HG03354 (cell line): ENCODE results near the gene FAS.

Source experiments
- ATAC-seq: cut with Tn5 transposase; IDR thresholded peaks from one replicate; pipeline ENCODE4 v1.9.1; 2021; ENCODE audit warnings: mild to moderate bottlenecking; ENCODE audit not compliant: unreplicated experiment, poor library complexity, severe bottlenecking

Gene FAS

DNA sequence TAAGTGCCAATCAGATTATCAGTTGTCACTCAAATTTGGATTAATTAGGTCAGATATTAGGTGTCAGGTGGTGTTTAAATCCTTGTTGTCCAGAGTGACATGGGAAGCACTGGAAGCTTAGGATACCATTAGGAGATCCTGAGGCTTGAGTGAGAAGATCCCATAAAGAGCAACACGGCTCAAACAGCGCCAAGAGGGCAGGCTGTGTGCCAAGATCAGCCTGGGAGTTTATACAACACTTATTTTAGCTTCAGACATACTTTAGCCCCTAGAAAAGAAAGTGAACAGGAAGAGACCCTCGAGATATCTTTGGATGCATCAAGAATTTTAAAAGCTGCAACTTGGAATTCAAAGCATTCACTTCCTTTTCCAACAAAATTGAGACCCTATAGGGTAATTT, 23.8 kb upstream of the FAS start:
- no peak for ATAC-seq

DNA sequence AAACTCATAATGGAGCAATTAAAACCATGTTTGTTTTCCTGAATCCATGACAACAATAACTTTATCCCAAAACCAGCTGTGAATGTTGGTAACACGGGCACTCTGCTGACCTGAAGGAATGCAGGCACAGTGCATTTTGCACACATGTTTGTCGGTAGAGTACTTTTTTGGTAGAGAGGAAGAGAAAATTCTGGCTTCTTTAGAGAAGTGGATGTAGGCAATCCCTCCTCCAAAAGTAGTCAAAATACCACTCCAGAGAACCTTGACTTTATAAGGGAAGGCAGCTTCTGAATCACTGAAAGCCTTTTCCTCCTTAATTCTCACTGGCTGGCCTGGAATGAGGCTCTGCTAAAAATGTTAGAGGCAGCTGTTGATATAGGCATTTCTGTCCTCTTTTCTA, 22.2 kb upstream of the FAS start:
- ATAC-seq: no peak

GRCh38 chr10:88971221-88972061, 19.2 kb upstream of the FAS start:
- ATAC-seq: no peak

DNA sequence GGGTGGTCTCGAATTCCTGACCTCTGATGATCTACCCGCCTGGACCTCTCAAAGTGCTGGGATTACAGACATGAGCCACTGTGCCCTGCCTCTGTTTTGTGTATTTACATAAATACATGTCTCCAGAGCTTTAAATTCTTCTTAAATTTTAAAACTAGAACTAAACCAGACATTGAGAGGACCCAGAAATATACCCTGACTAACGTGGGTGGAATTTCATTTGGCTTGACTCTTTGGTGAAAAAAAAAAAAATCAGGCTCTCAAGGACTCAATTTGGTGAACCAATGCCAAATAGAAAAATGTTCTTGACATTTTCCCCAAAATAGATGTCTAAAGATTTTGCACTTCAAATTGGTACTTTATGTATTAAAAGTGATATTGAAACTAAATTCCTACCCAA, 16.6 kb upstream of the FAS start:
- no peak for ATAC-seq

- ATAC-seq: peak; percentile 47
These were observed 15.9 kb upstream of the FAS start for GRCh38 chr10:88974446-88975376.

DNA sequence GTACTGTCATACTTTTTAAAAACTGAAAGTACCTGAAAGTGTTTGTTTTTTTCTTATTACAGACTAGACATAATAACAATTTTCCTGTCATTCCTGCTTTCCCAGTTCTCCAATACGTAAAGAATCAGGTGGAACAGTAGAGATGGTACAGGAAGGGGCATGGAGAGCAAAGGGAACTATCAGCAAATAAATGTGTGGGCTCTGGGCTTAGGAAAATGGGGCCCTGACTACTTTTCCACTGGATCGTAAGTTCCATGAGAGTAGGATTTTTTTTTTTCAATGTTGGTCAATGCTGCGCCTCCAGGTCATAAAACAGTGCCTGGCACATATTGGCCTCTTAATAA, 15.2 kb upstream of the FAS start:
- peak; percentile 8 for ATAC-seq

- no peak for ATAC-seq
These were observed 12.1 kb upstream of the FAS start for GRCh38 chr10:88978463-88978862.

DNA sequence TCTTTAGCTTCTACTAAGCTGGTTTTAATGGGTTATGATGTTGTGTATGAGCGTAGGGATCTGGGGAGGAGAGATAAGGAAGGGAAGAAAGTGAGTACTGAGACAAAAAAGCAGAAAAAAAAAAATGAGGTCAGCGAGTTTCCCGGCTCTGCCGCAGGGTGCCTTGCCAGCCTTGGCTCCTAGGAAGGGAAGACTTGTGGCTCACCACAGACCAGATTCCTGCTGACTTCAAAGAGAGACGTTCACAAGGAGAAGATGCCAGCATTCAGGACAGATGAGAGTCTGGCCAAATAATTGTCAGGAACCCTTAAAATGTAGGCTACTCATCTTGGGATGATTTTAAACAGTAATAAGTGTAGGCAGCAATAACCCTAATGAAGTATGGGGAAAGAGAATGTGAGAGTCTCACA, 11.4 kb upstream of the FAS start:
- no peak for ATAC-seq

DNA sequence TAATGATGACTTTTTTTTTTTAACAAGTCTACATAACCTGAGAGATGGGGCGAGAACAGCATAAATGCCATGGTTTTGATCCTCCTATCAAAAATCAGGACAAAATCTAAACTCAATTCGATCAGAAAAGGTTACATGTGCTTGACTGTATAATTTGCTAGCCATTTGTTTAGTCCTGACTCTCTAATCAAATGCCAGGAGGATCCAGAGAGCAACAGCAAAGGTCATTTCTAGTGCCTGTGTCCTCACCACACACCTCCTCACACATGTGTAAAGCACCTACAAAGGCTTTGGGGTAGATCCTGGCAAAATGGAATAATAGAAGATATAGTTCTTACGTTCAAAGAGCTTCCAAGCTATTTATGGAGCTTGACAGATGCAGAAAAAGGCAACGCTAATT, 11.0 kb upstream of the FAS start:
- ATAC-seq: no peak

- no peak for ATAC-seq
These were observed 10.4 kb upstream of the FAS start for GRCh38 chr10:88980247-88980646.

DNA sequence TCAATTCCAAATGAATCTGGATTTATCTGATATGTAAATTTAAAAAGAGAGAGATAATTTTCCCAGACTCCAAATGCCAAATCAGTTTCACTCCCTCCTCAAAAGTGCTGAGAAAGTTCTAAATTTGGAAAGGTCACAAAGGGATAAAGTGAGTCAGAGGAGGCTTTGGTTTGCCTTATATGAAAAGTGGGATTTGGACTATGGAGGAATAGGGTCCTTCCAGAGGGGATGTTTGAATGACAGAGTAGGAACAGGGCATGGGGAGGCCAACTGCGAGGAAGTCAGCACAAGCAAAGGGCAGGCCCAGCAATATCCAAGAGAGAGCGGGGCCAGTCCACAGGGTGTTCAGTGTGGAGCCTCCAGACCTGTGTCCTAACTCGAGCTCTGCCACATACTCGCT, 9.8 kb upstream of the FAS start:
- ATAC-seq: no peak

GRCh38 chr10:88981435-88981834, 9.2 kb upstream of the FAS start:
- ATAC-seq: no peak

- ATAC-seq: no peak
These were observed 8.2 kb upstream of the FAS start for GRCh38 chr10:88982366-88982765.

GRCh38 chr10:88983206-88983605, 7.4 kb upstream of the FAS start:
- no peak for ATAC-seq

- ATAC-seq: no peak
These were observed 6.7 kb upstream of the FAS start for GRCh38 chr10:88983939-88984338.

DNA sequence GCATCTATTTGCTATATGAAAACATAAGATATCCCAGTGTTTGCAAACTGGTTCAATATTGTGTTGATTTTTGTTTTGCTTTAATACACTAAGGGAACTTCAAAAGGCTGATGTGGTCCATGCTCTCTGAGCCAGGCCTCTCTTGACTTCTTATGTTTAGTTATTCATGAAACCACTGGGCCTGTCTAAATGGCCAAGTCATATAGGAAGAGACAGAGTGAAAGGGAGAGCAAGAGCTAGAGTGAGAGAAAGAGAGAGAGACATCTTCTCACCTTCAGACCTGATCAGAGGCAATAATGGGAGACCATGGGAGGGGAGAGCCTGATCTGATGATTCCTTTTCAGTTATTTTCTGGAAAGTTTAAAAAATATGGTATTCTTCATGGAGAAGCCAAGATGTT, 6.1 kb upstream of the FAS start:
- ATAC-seq: no peak

DNA sequence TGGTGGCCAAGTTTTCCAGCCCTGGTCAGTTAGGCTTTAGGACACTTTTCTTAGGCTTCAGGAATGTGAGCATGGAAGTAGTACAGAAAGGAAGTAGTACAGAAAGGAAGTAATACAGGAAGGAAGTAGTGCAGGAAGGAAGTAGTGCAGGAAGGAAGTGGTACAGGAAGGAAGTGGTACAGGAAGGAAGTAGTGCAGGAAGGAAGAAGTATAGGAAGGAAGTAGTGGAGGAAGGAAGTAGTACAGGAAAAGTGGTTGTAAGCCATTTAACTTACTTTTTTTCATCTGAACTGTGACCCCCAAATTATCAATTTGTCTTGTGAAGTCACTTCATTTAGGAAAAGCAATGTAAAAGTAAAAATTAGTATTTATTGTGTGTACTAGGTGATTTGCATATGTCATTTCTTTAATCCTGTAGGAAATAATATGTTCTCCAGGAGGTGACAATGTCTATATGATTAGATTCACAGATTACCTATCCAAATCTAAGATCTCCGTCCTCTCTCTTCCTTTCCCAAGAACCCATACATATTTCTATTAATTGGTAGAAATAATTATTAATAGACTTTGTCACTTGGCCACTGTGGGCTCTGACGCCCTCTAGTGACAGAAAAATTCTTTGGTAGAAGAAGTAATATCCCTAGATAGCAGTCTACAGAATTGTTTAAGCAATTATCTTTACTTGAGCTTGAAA, 3.9 kb upstream of the FAS start:
- no peak for ATAC-seq

- ATAC-seq: no peak
These were observed 3.3 kb upstream of the FAS start for GRCh38 chr10:88987243-88987725.

- no peak for ATAC-seq
These were observed 2.8 kb upstream of the FAS start for GRCh38 chr10:88987840-88988239.

GRCh38 chr10:88989423-88989822, 1.2 kb upstream of the FAS start:
- ATAC-seq: no peak
